ENCODE results near the gene ZNF345.

Gene ZNF345

GRCh38 chr19:36850559-36851442 is at the start of gene ZNF345:
ZNF345 (plus strand) TSS chr19:36850876; CDS start chr19:36876831, 25,955 bp downstream.
- peak; percentile 66 to 67 for DNase-seq

GRCh38 chr19:36805364-36805763 is 45.3 kb upstream of the ZNF345 start:
- no peak for DNase-seq

GRCh38 chr19:36807029-36807428 is 43.6 kb upstream of the ZNF345 start:
- no peak for DNase-seq

GRCh38 chr19:36819130-36819630 is 31.5 kb upstream of the ZNF345 start:
- DNase-seq, result no peak

GRCh38 chr19:36821758-36822157 is 28.9 kb upstream of the ZNF345 start:
- no peak for DNase-seq

GRCh38 chr19:36833430-36833829 is 17.2 kb upstream of the ZNF345 start:
- DNase-seq, result no peak

- DNase-seq, result no peak
These were observed 13.3 kb upstream of the ZNF345 start for GRCh38 chr19:36837176-36837905.

- DNase-seq, result peak; percentile 68 to 72
These were observed 12.5 kb upstream of the ZNF345 start, which contains the start of gene ZNF790 for GRCh38 chr19:36837906-36838783. ZNF790 (minus strand) TSS chr19:36838387; CDS start chr19:36825619, 12,768 bp downstream.

- DNase-seq, result no peak
These were observed 11.8 kb upstream of the ZNF345 start for GRCh38 chr19:36838784-36839324.

- DNase-seq, result no peak
These were observed 2.7 kb upstream of the ZNF345 start for GRCh38 chr19:36847968-36848367.

GRCh38 chr19:36849701-36850558 is 746 bp upstream of the ZNF345 start:
- peak; percentile 76 to 81 for DNase-seq

- no peak for DNase-seq
These were observed 1.2 kb downstream of the ZNF345 start for GRCh38 chr19:36851898-36852297.

- no peak for DNase-seq
These were observed 26.6 kb downstream of the ZNF345 start for GRCh38 chr19:36876993-36877938.

- no peak for DNase-seq
These were observed 41.2 kb downstream of the ZNF345 start for GRCh38 chr19:36891768-36892357.

GRCh38 chr19:36894849-36895383 is 44.2 kb downstream of the ZNF345 start:
- DNase-seq, result no peak

GRCh38 chr19:36898422-36898821 is 47.7 kb downstream of the ZNF345 start:
- no peak for DNase-seq

GRCh38 chr19:36915992-36916830 is 65.5 kb downstream of the ZNF345 start, which contains the start of the genes ZNF568 and ZNF829:
ZNF568 (plus strand) TSS chr19:36916332; CDS start chr19:36922771, 6,439 bp downstream.
ZNF829 (minus strand) TSS chr19:36916291; CDS start chr19:36915167, 1,124 bp downstream.
- DNase-seq, result peak; percentile 83

GRCh38 chr19:36916991-36917390 is 66.3 kb downstream of the ZNF345 start:
- no peak for DNase-seq

Data from stimulated activated CD4-positive, alpha-beta T cell treated with anti-CD3 and anti-CD28 coated beads, Interleukin-2, amount 100 ng/mL, for 48 hours (primary cell).